ENCODE data around the gene SLC16A2. TPM values are rescaled to one million over a fixed set of nuclear protein-coding genes. Genes with fewer than 3 reads are reported as not detected.

Gene SLC16A2
- total RNA-seq, 6 experiments from 2014 or later, result 16.7 to 68.8 (median 53.4) TPM

DNA sequence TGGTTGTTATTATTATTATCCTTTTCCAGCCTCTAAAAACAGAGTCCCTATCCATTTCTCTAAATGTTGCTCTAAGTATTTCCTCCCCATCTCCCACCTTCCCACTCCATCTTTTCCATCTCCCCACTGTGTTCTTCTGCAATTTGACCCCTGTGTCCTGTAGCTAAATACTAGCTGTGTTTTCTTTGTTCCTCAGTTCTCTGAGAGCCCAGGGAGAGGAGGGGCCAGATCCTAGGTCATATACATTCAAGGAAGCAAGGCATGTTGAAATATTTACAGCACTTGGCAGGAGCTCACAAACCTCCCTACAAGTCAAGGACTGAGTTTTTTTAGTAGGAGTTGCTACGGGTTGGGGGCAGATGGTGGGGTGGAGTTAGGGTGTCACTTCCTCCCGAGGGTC lies 10.5 kb downstream of the SLC16A2 start:
- DNase-seq (no peak), ATAC-seq (no peak)
- Histone ChIP-seq H3K4me3 (no peak overlapping the region), H3K36me3 (no peaks in the 10 kb centered on the region), H3K27me3 (no peaks in the 10 kb centered on the region), H3K9me3 (no peaks in the 10 kb centered on the region), H3K4me1 (no peaks in the 10 kb centered on the region), H3K27ac (no peak overlapping the region)
- TF ChIP-seq POLR2A (IDR thresholded peaks at IDR 0.05), result no peak
- TF ChIP-seq, protein P1, sequence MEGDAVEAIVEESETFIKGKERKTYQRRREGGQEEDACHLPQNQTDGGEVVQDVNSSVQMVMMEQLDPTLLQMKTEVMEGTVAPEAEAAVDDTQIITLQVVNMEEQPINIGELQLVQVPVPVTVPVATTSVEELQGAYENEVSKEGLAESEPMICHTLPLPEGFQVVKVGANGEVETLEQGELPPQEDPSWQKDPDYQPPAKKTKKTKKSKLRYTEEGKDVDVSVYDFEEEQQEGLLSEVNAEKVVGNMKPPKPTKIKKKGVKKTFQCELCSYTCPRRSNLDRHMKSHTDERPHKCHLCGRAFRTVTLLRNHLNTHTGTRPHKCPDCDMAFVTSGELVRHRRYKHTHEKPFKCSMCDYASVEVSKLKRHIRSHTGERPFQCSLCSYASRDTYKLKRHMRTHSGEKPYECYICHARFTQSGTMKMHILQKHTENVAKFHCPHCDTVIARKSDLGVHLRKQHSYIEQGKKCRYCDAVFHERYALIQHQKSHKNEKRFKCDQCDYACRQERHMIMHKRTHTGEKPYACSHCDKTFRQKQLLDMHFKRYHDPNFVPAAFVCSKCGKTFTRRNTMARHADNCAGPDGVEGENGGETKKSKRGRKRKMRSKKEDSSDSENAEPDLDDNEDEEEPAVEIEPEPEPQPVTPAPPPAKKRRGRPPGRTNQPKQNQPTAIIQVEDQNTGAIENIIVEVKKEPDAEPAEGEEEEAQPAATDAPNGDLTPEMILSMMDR (IDR thresholded peaks at IDR 0.05), result no peak
- 50% methylated on average over 1 of the region's 2 CpGs for WGBS (ENCODE audit: insufficient coverage, low coverage, low lambda C conversion rate, missing lambda C conversion rate)
- intact Hi-C loops (cut with DNase I), result no loop called here

GRCh38 chrX:74434336-74434735 lies 13.0 kb downstream of the SLC16A2 start:
- H3K36me3 ChIP-seq, result no peaks in the 10 kb centered on the region
- DNase-seq (no peak), ATAC-seq (peak in 1 of 4 donors; percentile 32)
- H3K9me3 ChIP-seq, result no peaks in the 10 kb centered on the region
- 33% methylated on average over 1 of the region's 1 CpG for WGBS (ENCODE audit: insufficient coverage, low coverage, low lambda C conversion rate, missing lambda C conversion rate)
- H3K4me3 ChIP-seq, result no peak overlapping the region
- no peaks in the 10 kb centered on the region for H3K27me3 ChIP-seq
- H3K27ac ChIP-seq, result no peak overlapping the region
- intact Hi-C loops (cut with DNase I), result no loop called here
- TF ChIP-seq POLR2A (IDR thresholded peaks at IDR 0.05), result no peak
- TF ChIP-seq, protein P1 (IDR thresholded peaks at IDR 0.05), result no peak
- H3K4me1 ChIP-seq, result no peaks in the 10 kb centered on the region

GRCh38 chrX:74437530-74437929 lies 16.2 kb downstream of the SLC16A2 start:
- H3K4me1 ChIP-seq, result no peaks in the 10 kb centered on the region
- WGBS (ENCODE audit: insufficient coverage, low coverage, low lambda C conversion rate, missing lambda C conversion rate), result 0% methylated on average over 1 of the region's 2 CpGs
- TF ChIP-seq, protein P1 (IDR thresholded peaks at IDR 0.05), result no peak
- no peak for TF ChIP-seq POLR2A (IDR thresholded peaks at IDR 0.05)
- intact Hi-C loops (cut with DNase I), result no loop called here
- no peaks in the 10 kb centered on the region for H3K36me3 ChIP-seq
- H3K9me3 ChIP-seq, result no peaks in the 10 kb centered on the region
- ATAC-seq, result no peak
- H3K27me3 ChIP-seq, result no peaks in the 10 kb centered on the region
- H3K4me3 ChIP-seq, result no peak overlapping the region
- no peak for DNase-seq
- no peak overlapping the region for H3K27ac ChIP-seq

DNA sequence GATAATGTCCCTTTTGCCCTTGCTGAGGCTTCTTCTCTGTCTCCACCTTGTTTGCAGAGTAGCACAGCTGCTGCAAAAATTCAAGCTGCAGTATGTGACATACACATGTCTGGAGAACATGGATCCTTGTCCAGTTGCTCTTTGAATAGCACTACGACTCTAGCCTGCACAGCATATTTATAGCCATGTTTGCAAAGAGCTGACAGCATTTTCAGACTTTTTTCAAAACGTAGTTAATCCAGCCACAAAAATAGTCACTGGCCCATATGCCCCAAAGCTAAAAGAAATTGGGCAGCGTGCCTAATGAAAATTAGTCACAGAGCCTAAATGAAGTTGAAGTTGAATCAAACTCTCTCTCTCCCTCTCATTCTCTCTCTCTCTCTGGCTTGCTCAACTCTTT lies 17.5 kb downstream of the SLC16A2 start:
- no peak overlapping the region for H3K27ac ChIP-seq
- H3K36me3 ChIP-seq, result no peaks in the 10 kb centered on the region
- TF ChIP-seq, protein P1 (IDR thresholded peaks at IDR 0.05), result no peak
- TF ChIP-seq POLR2A (IDR thresholded peaks at IDR 0.05), result no peak
- H3K4me3 ChIP-seq, result no peak overlapping the region
- no peaks in the 10 kb centered on the region for H3K9me3 ChIP-seq
- DNase-seq (no peak), ATAC-seq (no peak)
- 40% methylated on average over 3 of the region's 3 CpGs for WGBS (ENCODE audit: insufficient coverage, low coverage, low lambda C conversion rate, missing lambda C conversion rate)
- intact Hi-C loops (cut with DNase I), result no loop called here
- H3K27me3 ChIP-seq, result no peaks in the 10 kb centered on the region
- H3K4me1 ChIP-seq, result no peaks in the 10 kb centered on the region

DNA sequence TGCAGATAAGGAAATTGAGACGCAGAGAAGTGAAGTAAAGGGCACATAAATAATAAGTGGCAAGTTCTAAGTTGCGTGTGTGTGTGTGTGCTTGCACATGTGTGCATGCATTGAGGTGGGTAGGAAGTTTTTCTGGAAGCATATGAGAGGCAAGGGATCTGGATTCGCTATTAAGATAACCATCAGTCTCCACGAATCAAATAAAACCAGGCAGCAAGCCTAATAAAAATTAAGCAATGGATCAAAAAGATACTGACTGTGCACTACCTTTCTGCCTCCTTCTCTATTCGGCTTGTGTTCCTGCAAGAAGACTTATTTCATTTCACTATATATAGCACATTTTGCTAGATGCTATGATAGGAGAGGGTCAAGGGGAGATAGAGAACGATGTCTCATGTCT lies 23.8 kb downstream of the SLC16A2 start:
- Histone ChIP-seq H3K4me1 (no peaks in the 10 kb centered on the region), H3K36me3 (no peaks in the 10 kb centered on the region), H3K27me3 (no peaks in the 10 kb centered on the region), H3K9me3 (no peaks in the 10 kb centered on the region), H3K4me3 (no peak overlapping the region), H3K27ac (no peak overlapping the region)
- WGBS (ENCODE audit: insufficient coverage, low coverage, low lambda C conversion rate, missing lambda C conversion rate), result 55% methylated on average over 6 of the region's 6 CpGs
- intact Hi-C loops (cut with DNase I), result no loop called here
- DNase-seq (no peak), ATAC-seq (no peak)
- TF ChIP-seq, protein P1 (IDR thresholded peaks at IDR 0.05), result no peak
- TF ChIP-seq POLR2A (IDR thresholded peaks at IDR 0.05), result no peak

Measured in right lobe of liver (tissue), 6 donors.